ENCODE measurements around the gene BMP7. TPM values are rescaled to one million over a fixed set of nuclear protein-coding genes. Genes with fewer than 3 reads are reported as not detected.

Gene BMP7
- total RNA-seq, 2 experiments from 2014 or later: not detected

DNA sequence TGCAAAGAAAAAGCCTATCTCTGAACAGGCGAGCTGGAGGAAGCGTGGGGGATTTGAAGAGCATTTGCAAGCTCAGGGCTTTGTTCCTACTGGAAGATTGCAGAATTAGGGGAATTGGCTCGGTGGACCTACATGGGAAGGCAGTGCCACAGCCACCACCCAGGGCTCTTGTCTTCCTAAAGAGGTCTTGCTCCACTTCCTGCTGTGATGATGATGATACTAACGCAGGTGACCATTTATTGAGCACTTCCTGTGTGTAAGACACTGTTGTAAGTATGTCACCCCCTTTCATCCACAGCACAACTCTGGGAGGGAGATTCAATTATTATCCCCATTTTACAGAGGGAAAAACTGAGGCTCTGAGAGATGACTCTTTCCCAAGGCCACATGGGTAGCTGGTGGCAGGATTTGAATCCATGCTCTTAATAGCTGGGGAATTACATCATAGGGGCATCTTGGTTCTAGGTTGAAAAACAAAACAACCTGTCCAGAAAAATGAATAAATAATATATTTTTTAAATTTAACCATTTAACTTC, 41.2 kb downstream of the BMP7 start:
- intact Hi-C loops (cut with micrococcal nuclease): no loop called here
- Mint-ChIP-seq H3K36me3 (no peaks in the 10 kb centered on the region), H3K4me3 (no peak overlapping the region), H3K27me3 (peaks cover 6% of the 10 kb centered on the region), H3K4me1 (ENCODE audit: low read depth) (no peaks in the 10 kb centered on the region), H3K9me3 (no peaks in the 10 kb centered on the region), H3K27ac (no peak overlapping the region)
- DNase-seq: no peak
- POLR2A ChIA-PET: no interaction called here
- CTCF ChIA-PET: no interaction called here

DNA sequence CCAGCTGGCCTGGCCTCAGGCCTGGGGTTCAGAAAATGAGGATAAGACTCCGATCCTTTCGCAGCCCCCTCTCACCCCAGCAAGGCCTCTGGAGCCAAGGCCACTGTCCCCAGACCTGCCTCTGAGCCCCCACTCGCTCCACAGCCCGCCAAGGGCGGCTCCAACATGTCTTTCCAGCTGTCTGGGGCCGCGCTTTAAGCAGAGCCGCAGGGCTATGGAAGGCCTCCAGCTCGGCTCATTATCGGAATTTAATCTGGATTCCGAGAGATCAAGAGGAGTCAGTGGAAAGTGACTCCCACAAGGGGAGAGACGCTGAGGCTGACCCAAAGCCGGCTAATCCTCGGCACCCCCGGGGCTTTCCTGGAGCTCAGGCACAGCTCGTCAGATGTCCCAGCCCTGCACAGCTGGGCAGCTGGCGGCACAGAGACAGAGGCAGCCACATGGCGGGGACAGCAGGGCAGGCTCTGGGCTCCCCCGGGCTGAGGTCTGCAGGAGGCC, 41.8 kb downstream of the BMP7 start:
- Mint-ChIP-seq H3K27me3 (peaks cover 6% of the 10 kb centered on the region), H3K4me3 (no peak overlapping the region), H3K36me3 (no peaks in the 10 kb centered on the region), H3K27ac (no peak overlapping the region), H3K4me1 (ENCODE audit: low read depth) (no peaks in the 10 kb centered on the region), H3K9me3 (no peaks in the 10 kb centered on the region)
- DNase-seq: no peak
- intact Hi-C loops (cut with micrococcal nuclease): no loop called here
- ChIA-PET CTCF (no interaction called here), POLR2A (no interaction called here)

DNA sequence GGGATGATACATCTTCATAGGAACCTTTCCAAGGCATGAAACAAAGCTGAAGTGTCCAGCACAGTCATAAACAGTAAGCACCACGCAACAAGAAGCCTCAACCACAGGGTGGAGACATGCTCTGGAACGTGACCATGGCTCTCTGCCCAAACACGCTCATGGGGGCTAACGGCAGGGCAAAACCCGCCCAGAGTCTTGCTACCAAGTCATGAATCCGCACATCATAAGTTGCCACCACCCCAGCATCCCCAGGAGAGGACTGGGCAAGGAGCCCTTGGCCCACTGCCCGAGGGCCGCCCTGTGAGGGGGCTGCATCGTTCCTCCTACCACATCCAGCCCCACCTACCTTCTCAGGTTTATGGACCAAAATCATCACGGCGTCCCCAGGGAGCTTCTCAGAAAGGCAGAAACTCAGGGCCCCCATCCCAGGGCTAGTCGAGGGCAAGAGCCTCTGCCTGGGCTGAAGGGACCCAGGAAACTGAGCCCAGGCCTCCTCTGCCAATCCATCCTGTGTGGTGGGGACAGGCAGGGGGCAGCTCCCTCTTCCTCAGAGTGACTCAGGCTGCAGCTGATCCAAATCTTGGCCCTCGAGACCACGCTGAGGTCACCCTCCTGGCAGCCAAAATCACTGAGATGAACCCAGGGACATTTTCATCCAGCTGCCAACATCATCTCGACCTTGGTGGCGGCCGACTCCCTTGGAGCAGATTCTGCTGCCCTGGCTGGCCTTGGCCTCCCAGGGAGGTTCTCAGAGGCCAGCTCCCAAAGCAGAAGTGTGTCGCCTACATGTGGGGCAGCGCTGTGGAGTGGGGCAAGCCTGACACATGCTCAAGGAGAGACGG, 42.6 kb downstream of the BMP7 start:
- Mint-ChIP-seq H3K9me3 (no peaks in the 10 kb centered on the region), H3K27me3 (peaks cover 6% of the 10 kb centered on the region), H3K27ac (no peak overlapping the region), H3K4me1 (ENCODE audit: low read depth) (no peaks in the 10 kb centered on the region), H3K4me3 (no peak overlapping the region), H3K36me3 (no peaks in the 10 kb centered on the region)
- ChIA-PET POLR2A (no interaction called here), CTCF (no interaction called here)
- intact Hi-C loops (cut with micrococcal nuclease): no loop called here
- DNase-seq: no peak

DNA sequence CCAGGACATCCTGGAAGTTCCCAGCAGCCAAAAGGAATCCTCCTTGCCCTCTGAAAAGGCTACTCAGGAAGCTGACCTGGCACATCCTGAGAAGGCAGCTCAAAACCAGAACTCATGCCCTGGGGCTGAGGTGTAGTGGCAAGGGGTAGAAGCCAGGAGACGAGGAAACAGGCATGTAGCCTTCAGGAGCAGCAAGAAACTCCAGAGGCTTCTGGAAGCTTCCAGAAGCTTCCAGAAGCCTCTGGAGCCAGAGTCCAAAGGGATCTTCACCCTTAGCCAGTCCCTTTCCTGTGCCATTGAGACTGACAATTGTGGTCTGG, 43.9 kb downstream of the BMP7 start:
- Mint-ChIP-seq H3K9me3 (no peaks in the 10 kb centered on the region), H3K27me3 (peaks cover 4% of the 10 kb centered on the region), H3K4me3 (no peak overlapping the region), H3K36me3 (no peaks in the 10 kb centered on the region), H3K4me1 (ENCODE audit: low read depth) (no peaks in the 10 kb centered on the region), H3K27ac (no peak overlapping the region)
- POLR2A ChIA-PET: no interaction called here
- no peak for DNase-seq
- intact Hi-C loops (cut with micrococcal nuclease): no loop called here
- CTCF ChIA-PET: no interaction called here

DNA sequence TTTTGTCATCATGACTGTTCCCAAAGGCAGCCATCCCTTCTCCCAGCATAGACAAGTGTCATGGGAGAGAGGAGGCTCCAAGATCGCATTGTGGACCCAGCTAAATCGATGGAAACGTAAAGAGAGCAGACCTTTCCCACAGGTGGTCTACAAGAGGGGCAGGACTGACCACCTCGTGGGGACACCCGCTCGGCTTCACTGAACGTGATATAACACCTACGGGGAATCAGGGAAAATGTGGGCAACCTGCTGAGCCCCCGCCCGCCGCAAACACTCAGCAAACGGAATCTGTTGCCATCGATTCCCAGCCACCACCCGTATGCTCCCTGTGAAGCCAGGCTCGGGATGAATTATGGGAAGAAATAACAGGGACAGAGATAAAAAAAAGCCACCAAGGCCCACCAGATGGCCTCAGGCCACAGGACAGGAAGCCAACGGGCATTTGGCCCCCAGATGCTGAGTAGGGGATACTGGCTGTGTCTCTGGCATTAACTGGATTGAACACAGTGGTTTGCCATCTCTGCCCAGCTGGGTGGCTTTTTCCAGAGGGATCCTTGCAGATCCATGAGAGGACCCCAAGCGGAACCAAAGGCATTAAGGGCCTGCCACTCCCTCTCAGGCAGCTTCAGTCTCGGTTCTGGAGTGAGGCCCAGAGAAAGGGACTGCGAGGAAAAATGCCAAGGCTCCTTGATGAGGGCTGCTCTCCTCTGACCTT, 44.4 kb downstream of the BMP7 start:
- POLR2A ChIA-PET: no interaction called here
- Mint-ChIP-seq H3K27me3 (peaks cover 4% of the 10 kb centered on the region), H3K36me3 (no peaks in the 10 kb centered on the region), H3K4me1 (ENCODE audit: low read depth) (no peaks in the 10 kb centered on the region), H3K27ac (no peak overlapping the region), H3K4me3 (no peak overlapping the region), H3K9me3 (no peaks in the 10 kb centered on the region)
- CTCF ChIA-PET: no interaction called here
- no peak for DNase-seq
- intact Hi-C loops (cut with micrococcal nuclease): no loop called here

DNA sequence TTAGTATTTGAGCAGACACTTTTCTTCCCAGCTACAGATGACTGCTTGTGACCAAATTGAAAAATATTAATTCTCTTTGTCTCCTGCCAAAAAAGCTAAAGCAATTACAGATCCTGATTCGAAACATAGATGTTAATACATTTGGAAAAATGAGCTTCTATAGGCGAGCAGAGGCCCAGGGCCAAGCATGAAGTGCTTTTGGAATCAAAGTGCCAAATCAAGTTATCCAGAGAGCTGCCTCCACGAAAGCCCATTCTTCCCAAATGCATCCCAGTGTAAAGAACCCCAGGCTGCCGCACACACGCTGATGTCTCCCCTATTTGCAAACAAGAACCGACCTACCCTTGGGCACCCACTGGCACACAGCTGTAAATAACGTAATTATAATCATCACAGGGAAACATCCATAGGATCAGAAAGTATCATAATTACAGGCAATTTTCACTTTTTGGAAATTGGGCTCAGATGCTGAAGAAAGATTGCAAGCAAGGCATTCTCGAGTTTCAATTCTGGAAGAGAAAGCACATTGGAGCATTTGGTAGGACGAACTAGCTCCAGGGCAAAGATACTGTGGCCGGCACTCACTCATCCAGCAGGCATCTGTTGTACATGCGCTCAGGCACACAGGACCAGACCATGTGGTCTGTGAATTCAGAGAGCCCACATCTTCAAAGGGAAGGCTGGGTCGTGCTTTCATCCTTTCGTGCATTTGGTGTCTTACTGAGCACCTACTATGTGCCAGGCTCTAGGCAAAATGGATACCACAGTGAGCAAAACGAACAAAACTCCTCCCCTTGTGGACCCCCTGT, 45.9 kb downstream of the BMP7 start:
- Mint-ChIP-seq H3K4me3 (no peak overlapping the region), H3K27me3 (peaks cover 4% of the 10 kb centered on the region), H3K36me3 (no peaks in the 10 kb centered on the region), H3K9me3 (no peaks in the 10 kb centered on the region), H3K4me1 (ENCODE audit: low read depth) (no peaks in the 10 kb centered on the region), H3K27ac (no peak overlapping the region)
- DNase-seq: no peak
- intact Hi-C loops (cut with micrococcal nuclease): no loop called here
- ChIA-PET POLR2A (no interaction called here), CTCF (no interaction called here)

DNA sequence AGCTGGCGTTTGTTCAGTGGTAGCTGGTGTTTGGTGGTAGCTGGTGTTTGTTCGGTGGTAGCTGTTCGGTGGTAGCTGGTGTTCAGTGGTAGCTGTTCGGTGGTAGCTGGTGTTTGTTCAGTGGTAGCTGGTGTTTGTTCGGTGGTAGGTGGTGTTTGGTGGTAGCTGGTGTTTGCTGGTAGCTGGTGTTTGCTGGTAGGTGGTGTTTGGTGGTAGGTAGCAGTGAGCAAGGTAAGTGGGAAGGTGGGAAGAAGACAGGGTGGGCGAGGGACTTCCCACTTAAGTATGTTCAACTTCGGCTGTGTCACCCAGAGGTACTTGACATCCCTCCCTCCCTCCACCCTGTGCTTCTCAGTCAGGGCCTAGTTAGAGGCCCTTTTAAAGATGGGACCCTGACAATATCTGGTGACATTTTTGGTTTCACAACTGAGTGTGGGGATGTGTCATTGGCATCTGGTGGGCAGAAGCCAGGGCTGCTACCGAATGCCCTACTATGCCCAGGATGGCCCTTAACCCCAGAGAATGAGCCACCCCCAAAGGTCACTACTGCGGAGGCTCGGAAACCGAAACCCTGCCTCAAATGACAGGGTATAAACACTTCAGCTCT, 47.3 kb downstream of the BMP7 start:
- CTCF ChIA-PET: no interaction called here
- Mint-ChIP-seq H3K27me3 (peaks cover 3% of the 10 kb centered on the region), H3K27ac (no peak overlapping the region), H3K4me1 (ENCODE audit: low read depth) (no peaks in the 10 kb centered on the region), H3K4me3 (no peak overlapping the region), H3K9me3 (no peaks in the 10 kb centered on the region), H3K36me3 (no peaks in the 10 kb centered on the region)
- DNase-seq: no peak
- POLR2A ChIA-PET: no interaction called here
- intact Hi-C loops (cut with micrococcal nuclease): no loop called here

DNA sequence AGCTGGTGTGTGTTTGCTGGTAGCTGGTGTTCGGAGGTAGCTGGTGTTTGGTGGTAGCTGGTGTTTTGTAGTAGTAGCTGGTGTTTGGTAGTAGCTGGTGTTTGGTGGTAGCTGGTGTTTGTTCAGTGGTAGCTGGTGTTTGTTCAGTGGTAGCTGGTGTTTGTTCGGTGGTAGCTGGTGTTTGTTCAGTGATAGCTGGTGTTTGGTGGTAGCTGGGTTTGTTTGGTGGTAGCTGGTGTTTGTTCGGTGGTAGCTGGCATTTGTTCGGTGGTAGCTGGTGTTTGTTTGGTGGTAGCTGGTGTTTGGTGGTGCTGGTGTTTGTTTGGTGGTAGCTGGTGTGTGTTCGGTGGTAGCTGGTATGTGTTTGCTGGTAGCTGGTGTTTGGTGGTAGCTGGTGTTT, 48.0 kb downstream of the BMP7 start:
- ChIA-PET CTCF (no interaction called here), POLR2A (interaction anchor here (0.9 kb wide), 1 partner anchor 11 kb away, joined by 3 read pairs; no protein-coding TSS in a partner anchor)
- Mint-ChIP-seq H3K36me3 (no peaks in the 10 kb centered on the region), H3K27me3 (peaks cover 1% of the 10 kb centered on the region), H3K4me1 (ENCODE audit: low read depth) (no peaks in the 10 kb centered on the region), H3K9me3 (no peaks in the 10 kb centered on the region), H3K27ac (no peak overlapping the region), H3K4me3 (no peak overlapping the region)
- no peak for DNase-seq
- intact Hi-C loops (cut with micrococcal nuclease): no loop called here

DNA sequence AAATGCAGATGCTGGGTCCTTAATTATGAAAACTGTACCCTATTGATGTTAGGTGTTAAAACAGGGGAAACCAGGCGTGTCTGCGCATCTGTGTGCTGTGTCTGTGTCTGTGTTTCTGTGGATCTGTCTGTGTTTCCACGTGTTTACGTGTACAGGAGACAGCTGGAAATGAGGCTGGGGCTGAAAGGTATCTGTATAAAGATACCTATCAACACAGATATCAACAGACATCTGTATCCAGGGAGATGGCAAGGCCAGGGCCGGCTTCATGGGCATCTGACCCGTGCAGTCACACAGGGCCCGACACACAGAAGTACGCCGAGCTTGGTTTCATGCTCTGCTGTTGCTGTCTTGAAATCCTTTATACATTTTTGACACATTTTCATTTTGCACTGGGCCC, 48.6 kb downstream of the BMP7 start:
- H3K4me3 Mint-ChIP-seq: no peak overlapping the region
- H3K36me3 Mint-ChIP-seq: no peaks in the 10 kb centered on the region
- H3K9me3 Mint-ChIP-seq: no peaks in the 10 kb centered on the region
- H3K27me3 Mint-ChIP-seq: peaks cover 1% of the 10 kb centered on the region
- POLR2A ChIA-PET: interaction anchor here (0.9 kb wide), 1 partner anchor 12 kb away, joined by 3 read pairs; no protein-coding TSS in a partner anchor
- CTCF ChIA-PET: no interaction called here
- intact Hi-C loops (cut with micrococcal nuclease): no loop called here
- DNase-seq: no peak
- H3K27ac Mint-ChIP-seq: no peak overlapping the region
- H3K4me1 Mint-ChIP-seq (ENCODE audit: low read depth): no peaks in the 10 kb centered on the region

DNA sequence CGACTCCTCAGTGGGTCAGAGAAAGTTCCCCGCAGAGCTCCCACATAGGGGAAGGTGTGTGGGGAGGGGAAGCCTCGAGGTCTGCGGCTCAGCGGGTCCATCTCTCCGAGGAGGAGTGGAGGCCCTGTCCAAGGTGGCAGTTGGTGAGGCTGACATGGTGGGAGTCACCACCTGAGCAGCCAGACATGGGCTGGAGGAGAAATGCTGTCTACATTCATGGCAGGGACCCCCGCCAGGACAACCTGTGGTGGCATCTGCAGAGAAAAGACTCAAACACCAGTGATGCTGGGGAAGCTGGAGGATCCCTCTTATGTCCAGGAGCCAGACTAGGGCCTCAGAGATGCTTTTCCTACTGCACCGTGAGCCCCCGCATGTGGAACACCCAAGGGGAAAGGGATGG, 49.8 kb downstream of the BMP7 start:
- ChIA-PET CTCF (no interaction called here), POLR2A (no interaction called here)
- Mint-ChIP-seq H3K27me3 (peaks cover 5% of the 10 kb centered on the region), H3K4me1 (ENCODE audit: low read depth) (no peaks in the 10 kb centered on the region), H3K36me3 (no peaks in the 10 kb centered on the region), H3K4me3 (no peak overlapping the region), H3K27ac (no peak overlapping the region), H3K9me3 (no peaks in the 10 kb centered on the region)
- intact Hi-C loops (cut with micrococcal nuclease): no loop called here
- DNase-seq: no peak

DNA sequence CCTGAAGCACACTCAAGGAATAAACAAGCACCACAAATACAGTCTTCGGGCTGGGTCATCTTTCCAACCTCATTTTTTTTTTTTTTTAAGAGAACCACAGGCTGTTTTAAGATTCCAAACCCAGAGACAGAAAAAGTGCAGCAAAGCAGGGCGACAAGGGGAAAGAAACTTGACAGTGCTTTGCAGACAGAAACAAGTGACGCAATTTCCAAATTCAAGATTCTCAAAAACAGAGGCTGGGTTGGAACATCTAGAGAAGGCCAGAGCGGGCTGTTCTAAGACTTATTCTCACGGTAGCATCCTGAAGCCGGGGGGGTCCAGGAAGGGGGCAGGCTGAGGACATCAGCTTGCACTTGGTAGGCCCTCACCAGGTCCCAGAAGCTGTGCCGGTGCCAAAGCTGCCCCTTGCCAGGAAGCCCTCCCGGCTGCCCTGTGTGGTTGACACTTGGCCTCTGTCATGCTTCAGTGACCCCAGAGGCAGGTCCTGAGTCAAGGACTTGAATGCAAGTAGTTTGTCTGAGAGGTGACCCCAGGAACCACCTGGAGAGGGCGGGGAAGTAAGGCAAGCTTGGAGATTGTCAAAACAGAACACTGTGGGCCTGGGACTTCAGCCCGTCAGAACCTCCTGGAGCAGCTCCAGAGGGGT, 50.5 kb downstream of the BMP7 start:
- POLR2A ChIA-PET: no interaction called here
- Mint-ChIP-seq H3K27ac (no peak overlapping the region), H3K36me3 (no peaks in the 10 kb centered on the region), H3K27me3 (peaks cover 5% of the 10 kb centered on the region), H3K4me1 (ENCODE audit: low read depth) (no peaks in the 10 kb centered on the region), H3K9me3 (no peaks in the 10 kb centered on the region), H3K4me3 (no peak overlapping the region)
- no peak for DNase-seq
- CTCF ChIA-PET: no interaction called here
- intact Hi-C loops (cut with micrococcal nuclease): no loop called here

DNA sequence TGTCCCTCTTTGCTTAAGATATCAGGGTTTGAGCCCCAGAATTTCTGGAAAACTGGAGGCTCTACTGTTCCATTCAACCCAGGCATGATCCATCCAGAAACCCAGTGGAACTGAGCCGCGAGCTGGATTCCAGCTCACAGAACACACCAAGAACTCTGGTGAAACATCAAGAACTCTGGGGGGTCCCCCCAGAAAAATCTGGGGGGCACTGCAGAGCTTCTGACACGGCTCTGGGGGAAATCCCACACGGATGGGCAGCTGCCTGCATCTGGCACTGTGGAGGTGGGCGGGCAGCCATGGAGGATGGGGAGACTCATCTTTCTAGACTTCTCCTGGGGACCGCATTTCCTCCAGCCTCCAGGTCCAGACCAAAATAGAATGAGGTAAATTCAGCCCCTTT, 51.0 kb downstream of the BMP7 start:
- Mint-ChIP-seq H3K27me3 (peaks cover 5% of the 10 kb centered on the region), H3K9me3 (no peaks in the 10 kb centered on the region), H3K4me3 (no peak overlapping the region), H3K36me3 (no peaks in the 10 kb centered on the region), H3K4me1 (ENCODE audit: low read depth) (no peaks in the 10 kb centered on the region), H3K27ac (no peak overlapping the region)
- no peak for DNase-seq
- POLR2A ChIA-PET: no interaction called here
- intact Hi-C loops (cut with micrococcal nuclease): no loop called here
- CTCF ChIA-PET: no interaction called here
